ENCODE results near the gene ZBTB20.

The ZBTB20 gene

DNA sequence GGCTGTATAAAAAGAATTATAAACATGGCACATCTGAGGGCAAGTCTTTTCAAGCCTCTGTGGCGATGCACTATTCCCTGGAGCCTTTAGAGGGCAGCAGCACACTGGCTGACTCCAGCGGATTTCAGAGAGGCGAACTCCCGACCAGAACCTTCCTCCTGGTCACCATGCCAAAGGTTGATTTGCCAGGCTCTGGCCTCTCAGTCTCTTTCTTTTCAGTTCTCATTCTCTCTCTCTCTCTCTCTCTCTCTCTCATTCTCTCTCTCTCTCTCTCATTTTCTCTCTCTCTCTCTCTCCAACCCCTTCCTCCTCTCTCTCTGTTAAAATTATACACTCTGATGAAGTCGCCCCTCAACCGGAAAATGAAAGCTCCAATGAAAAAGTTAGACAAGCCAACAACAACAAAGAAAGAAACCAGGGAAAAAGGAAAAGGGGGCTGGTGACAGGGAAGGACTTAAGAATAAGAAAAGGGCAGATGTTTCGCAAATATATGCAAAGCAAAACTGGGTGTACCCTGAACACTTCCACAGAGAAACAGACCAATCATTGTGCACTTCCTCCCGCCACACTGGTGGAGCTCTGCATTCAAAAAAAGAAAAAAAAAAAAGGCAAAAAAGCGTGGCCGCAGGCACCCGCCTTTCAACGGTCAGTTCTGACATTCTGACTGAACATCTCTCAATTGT, 763.1 kb downstream of the ZBTB20 start:
- peak; percentile 57 to 58 for DNase-seq

GRCh38 chr3:114380233-114380651, 766.8 kb downstream of the ZBTB20 start:
- DNase-seq, result no peak

GRCh38 chr3:114379266-114379665, 767.8 kb downstream of the ZBTB20 start:
- no peak for DNase-seq

- DNase-seq, result no peak
These were observed 768.3 kb downstream of the ZBTB20 start for GRCh38 chr3:114378760-114379159.

GRCh38 chr3:114377426-114377825, 769.7 kb downstream of the ZBTB20 start:
- DNase-seq, result no peak

DNA sequence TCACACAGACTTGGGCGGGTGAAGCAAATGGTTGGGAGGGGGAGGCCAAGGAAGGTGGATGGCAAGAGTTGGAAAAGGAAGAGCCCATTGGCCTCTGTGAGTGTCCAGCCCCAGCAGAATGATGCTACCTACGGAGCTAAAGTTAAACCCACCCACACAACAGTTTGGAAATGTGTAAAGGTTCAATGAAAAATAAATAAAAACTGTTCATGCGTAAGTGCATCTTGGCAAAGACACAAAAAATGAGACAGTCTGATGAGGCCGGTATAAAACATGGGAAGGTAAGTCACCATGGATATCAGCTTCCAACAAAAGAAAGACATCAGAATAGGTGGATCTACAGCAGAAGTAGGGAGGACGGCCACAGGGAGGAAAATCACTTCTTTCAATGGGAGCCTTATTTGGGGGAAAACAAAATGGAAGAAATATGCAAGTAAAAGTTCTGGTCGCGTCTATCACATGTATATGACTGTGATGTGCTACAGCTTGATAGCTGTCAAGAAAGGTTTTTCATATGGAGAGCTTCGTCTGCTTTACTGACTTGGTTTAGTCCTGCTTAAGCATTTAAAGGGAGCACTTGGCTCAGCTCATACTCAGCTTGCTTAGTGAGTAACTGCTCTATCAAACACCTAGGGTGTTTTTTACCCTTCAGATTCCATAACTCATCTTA, 770.4 kb downstream of the ZBTB20 start:
- no peak for DNase-seq

- DNase-seq, result no peak
These were observed 771.3 kb downstream of the ZBTB20 start for GRCh38 chr3:114375608-114376421.

DNA sequence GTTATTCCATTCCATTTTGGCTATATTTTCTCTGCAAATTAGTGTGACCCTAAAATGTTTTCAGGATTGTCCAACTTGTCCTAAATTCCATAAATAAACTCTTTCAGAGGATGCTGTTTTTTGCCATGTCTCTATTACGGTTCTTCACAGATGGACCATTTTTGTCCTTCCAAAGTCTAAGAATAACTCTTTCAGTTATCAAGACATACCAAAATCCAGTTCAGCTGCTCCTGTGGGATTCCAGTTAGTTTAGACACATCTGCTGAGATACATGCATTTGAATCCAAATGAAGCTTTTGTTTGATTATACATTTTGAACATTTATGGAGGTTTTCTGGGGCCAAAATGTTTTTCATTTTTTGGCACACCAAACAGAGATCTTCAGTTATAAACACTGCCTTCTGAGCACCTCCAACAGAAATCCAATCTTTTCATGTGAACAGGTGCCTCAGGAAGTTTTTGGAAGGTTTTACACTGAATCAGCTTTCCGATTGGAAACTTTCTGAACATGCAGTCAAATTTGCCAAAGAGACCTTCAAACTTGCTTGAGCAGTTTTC, 772.6 kb downstream of the ZBTB20 start:
- no peak for DNase-seq

- no peak for DNase-seq
These were observed 776.4 kb downstream of the ZBTB20 start for GRCh38 chr3:114370537-114371174.

- DNase-seq, result no peak
These were observed 781.2 kb downstream of the ZBTB20 start for GRCh38 chr3:114365909-114366308.

DNA sequence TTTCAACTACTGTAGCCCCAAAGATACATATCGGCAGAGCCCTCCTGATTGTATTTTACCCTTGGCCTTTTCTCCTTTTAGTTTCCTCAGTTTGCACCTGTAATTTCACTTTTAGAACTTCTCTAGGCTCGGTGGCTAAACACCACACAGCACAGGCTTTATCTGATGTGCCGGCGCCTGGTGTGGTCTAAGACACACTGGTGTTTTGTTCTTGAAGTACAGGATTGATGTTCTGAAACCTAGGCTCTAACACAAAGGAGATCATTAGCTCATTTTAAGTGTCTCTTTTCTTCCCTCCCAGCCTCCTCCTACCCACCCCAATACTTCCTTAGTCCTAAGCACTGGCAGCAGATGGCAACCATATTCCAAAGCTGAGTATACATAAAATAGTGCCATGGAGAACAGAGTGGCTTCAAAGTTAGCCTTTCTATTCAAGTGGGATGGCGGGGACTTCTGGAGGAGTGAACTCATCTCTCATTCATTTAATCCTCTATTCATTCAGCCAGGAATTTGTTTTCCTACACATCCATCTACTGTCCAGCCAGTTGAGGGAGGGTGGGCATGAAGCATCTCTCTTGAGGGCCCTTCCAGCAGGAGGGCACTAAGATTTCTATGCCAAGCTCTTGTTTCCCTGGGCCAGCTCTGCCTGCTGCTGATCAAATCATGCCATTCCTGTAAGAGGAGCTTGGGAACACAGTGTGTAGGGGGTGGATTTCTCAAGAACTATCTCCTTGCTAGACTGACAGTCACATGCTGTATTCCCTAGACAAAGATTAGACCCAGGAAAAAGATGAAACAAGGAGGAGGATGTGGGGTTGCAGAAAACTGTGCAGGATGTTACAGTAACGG, 782.1 kb downstream of the ZBTB20 start:
- no peak for DNase-seq

GRCh38 chr3:114363554-114364202, 783.4 kb downstream of the ZBTB20 start:
- no peak for DNase-seq

- DNase-seq, result no peak
These were observed 784.3 kb downstream of the ZBTB20 start for GRCh38 chr3:114362815-114363214.

- no peak for DNase-seq
These were observed 785.7 kb downstream of the ZBTB20 start for GRCh38 chr3:114361391-114361790.

DNA sequence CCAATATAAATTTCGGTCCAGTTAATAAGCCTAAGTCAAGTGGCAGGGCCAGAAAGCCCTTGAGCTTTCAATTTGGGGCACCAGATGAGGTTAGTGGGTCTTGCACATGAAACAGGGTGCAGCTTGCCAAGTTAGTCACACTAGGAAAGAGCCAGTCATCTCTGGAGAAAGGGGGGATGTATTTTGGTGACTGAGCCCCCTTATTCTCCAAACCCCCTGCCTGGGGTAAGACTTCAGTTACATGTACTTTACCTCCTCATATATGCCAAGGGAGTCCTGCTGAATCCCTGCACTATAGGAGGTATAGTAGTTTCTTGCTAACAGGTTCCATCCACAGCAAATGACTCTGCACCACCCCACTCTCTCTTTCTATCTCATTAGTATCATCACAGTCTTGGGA, 790.6 kb downstream of the ZBTB20 start:
- DNase-seq, result no peak

DNA sequence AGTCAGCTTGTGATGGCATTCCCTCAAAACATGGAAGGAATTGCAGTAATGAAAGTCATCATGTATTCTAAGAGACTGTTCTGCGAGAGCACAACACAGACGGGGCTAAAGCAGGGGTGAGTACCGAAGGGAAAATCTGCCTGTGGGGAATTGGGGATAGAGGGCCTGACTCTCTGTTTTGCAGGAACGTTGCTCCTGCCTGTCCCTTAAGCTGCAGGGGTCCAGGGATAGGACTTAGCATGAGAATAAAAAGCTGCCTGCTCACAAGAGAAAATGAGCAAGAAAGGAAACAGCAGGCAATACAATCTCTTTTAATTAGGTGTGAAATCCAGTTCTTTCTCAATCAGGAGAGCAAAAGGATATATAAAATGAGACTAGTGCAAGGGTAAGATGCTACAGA, 791.0 kb downstream of the ZBTB20 start:
- no peak for DNase-seq

GRCh38 chr3:114355653-114356052, 791.4 kb downstream of the ZBTB20 start:
- DNase-seq, result no peak

GRCh38 chr3:114351822-114352145, 795.3 kb downstream of the ZBTB20 start:
- DNase-seq, result no peak

DNA sequence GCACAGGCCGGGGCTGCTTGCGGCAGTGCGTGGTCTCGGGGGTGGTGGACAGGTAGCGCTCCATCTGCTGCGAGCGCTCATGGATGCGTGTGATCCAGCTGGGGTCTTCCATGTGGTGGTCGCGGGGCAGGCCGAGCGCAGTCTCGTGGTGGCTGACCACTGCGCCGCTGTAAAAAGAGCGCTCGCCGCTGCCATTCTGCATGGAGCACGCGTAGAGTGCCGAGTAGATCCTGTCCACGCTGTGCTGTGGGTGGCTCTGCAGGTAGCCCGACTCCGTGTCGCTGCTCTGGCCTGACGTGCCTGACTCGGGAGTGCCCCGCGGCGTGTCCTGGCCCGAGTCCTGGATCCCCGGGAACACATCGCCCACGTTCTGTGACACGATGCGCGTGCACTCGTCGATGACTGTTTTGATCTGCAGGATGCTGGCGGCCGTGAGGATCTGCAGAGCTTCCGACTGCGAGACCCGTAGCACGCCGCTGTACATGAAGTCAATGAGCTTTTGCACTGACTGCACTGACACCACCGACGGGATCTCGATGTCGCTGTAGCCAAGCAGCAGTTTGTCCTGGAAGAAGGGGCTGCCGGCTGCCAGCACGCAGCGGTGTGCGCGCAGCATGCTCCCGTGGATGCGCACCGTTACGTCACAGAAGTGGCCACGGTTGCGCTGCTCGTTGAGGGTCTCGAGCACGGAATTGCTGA, 795.8 kb downstream of the ZBTB20 start:
- DNase-seq, result no peak

DNA sequence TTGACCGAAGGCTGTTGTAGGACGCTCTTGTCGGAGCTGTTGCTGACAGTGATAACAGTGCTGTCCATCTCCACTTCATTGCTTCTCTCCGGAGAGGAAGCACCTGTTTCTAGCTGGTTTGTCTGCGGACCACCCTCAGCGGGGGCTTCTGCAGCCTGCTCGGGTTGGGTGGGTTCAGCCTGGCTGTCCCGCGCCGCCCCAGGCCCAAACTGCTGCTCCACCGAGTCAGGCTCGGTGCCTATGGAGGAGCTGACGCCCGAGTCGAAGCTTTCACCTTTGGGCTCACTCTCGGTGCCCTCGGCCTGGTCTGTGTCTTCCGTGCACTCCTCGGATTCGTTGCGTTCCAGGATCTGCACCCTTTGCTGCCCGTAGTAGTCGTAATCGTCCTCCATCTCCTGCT, 796.4 kb downstream of the ZBTB20 start:
- DNase-seq, result no peak

- no peak for DNase-seq
These were observed 796.8 kb downstream of the ZBTB20 start for GRCh38 chr3:114350271-114350670.

Data from activated CD4-positive, alpha-beta T cell treated with anti-CD3 and anti-CD28 coated beads, Interleukin-2, amount 50 U/mL, for 4 hours (primary cell).